GM10248 (cell line): ENCODE data around the gene IQCH.

Experiments
- CTCF ChIA-PET: fragments of 300-600 bp; sonication (Branson Sonifier 250); formaldehyde crosslinking; extraction: SDS; loops from one replicate; lab custom pipeline; 2021; ENCODE audit warnings: antibody characterized with exemption; lab: Yijun Ruan, JAX
- POLR2A ChIA-PET: fragments of 350-650 bp; sonication (Branson Sonifier 250); formaldehyde crosslinking; extraction: SDS; loops from one replicate; lab custom pipeline; 2020; ENCODE audit warnings: antibody characterized with exemption; lab: Yijun Ruan, JAX
- DNase-seq: peaks from one replicate; pipeline ENCODE4 v3.0.0; 2012; ENCODE audit errors: extremely low spot score
- CTCF ChIP-seq: IDR thresholded peaks from 2 replicates; pipeline ENCODE4 v1.5.1; 2012; ENCODE audit warnings: mild to moderate bottlenecking, low read depth; ENCODE audit errors: extremely low read depth, missing control alignments, control extremely low read depth

The IQCH gene

GRCh38 chr15:67520321-67521028 is 265.9 kb downstream of the IQCH start:
- ChIA-PET POLR2A (interaction anchor here (0.6 to 0.7 kb wide), 2 partner anchors 22 to 370 kb away, joined by 4 to 5 read pairs; partner anchors contain the start of gene MAP2K5), CTCF (interaction anchor here (0.9 to 1.6 kb wide), 4 partner anchors 9 to 19 kb away, joined by 3 to 5 read pairs (median 4); no protein-coding TSS in a partner anchor)
- no peak for DNase-seq
- TF ChIP-seq CTCF, result no peak

GRCh38 chr15:67521029-67521782 is 266.6 kb downstream of the IQCH start, which contains the start of gene C15orf61:
TSS of gene C15orf61 (plus strand) at chr15:67521131. CDS start at chr15:67521249, 118 bp downstream.
- TF ChIP-seq CTCF, result peak; percentile 19
- POLR2A ChIA-PET, result interaction anchor here (0.7 kb wide), 1 partner anchor 21 kb away, joined by 4 read pairs; the partner anchor contains the start of gene MAP2K5
- peak; percentile 95 for DNase-seq
- CTCF ChIA-PET, result interaction anchor here (0.9 to 1.6 kb wide), 6 partner anchors 9 to 314 kb away, joined by 3 to 5 read pairs (median 4); no protein-coding TSS in a partner anchor

GRCh38 chr15:67521783-67522568 is 267.4 kb downstream of the IQCH start:
- TF ChIP-seq CTCF, result no peak
- DNase-seq, result no peak
- ChIA-PET CTCF (interaction anchor here (0.9 to 1.6 kb wide), 5 partner anchors 8 to 313 kb away, joined by 3 to 5 read pairs (median 5); no protein-coding TSS in a partner anchor), POLR2A (interaction anchor here (0.5 kb wide), 1 partner anchor 8 kb away, joined by 5 read pairs; no protein-coding TSS in a partner anchor)

- CTCF ChIA-PET, result interaction anchor here (1.2 kb wide), 1 partner anchor 10 kb away, joined by 3 read pairs; no protein-coding TSS in a partner anchor
- no peak for DNase-seq
- no peak for TF ChIP-seq CTCF
- POLR2A ChIA-PET, result no interaction called here
Measured at GRCh38 chr15:67523330-67523729, 268.7 kb downstream of the IQCH start.

GRCh38 chr15:67524235-67524634 is 269.6 kb downstream of the IQCH start:
- POLR2A ChIA-PET, result interaction anchor here (0.7 kb wide), 2 partner anchors 10 to 1295 kb away, joined by 4 to 5 read pairs; no protein-coding TSS in a partner anchor
- CTCF ChIA-PET, result interaction anchor here (1.0 to 1.2 kb wide), 3 partner anchors 9 to 16 kb away, joined by 3 read pairs; no protein-coding TSS in a partner anchor
- no peak for DNase-seq
- TF ChIP-seq CTCF, result no peak
